Fibroblast of the conjunctiva (primary cell): ENCODE data around the gene LGALS8.
A peak's percentile ranks its signal among the peaks of the same experiment; 100 is the strongest.

Source experiments
- DNase-seq: peaks from one replicate; pipeline ENCODE4 v3.0.0-alpha.2; 2010; ENCODE audit warnings: low read depth

The LGALS8 gene

DNA sequence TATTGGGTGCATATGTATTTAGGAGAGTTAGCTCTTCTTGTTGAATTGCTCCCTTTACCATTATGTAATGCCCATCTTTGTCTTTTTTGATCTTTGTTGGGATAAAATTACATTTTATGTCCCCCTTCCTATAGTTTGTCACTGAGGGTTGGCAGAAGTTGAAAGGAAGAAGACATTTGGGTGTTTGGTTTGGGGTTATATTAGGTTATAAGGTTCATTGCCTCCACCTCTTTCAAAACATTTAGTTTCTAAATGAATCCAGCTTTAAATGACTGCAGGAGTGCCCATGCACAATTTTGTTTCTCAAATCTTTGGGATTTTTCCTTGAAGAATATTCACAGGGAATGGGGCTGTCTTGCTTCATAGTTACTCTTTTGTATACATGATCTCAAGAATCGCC lies 14.6 kb upstream of the LGALS8 start:
- no peak for DNase-seq

- no peak for DNase-seq
Measured at GRCh38 chr1:236509647-236510401, 14.0 kb upstream of the LGALS8 start.

DNA sequence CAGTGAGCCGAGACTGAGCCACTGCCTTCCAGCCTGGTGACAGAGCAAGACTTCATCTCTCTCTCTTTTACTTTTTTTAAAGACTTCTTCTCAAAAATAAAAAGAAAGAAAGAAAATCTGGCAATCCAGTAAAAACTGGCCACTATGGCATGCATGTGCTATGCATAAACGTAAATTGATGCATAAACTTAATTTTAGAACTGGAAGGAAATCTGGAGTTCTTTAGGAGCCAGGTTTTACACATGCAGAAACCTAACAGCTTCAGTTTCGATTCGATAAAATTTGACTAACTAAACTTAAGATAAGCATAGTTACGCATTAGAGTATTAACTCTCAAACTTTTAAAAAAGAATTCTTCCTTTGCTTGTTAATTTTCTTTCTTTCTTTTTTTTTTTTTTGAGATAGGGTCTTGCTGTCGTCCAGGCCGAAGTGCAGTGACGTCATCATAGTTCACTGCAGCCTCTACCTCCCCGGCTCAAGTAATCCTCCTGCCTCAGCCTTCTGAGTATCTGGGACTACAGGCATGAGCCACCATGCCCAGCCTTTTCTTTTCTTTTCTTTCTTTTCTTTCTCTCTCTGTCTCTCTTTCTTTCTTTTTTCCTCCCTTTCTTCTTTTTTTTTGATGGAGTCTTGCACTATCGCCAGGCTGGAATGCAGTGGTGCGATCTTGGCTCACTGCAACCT lies 11.9 kb upstream of the LGALS8 start:
- no peak for DNase-seq

- DNase-seq, result no peak
Measured at GRCh38 chr1:236514703-236515442, 8.9 kb upstream of the LGALS8 start.

- no peak for DNase-seq
Measured at GRCh38 chr1:236515443-236515958, 8.3 kb upstream of the LGALS8 start.

- no peak for DNase-seq
Measured at GRCh38 chr1:236516929-236517704, 6.7 kb upstream of the LGALS8 start.

DNA sequence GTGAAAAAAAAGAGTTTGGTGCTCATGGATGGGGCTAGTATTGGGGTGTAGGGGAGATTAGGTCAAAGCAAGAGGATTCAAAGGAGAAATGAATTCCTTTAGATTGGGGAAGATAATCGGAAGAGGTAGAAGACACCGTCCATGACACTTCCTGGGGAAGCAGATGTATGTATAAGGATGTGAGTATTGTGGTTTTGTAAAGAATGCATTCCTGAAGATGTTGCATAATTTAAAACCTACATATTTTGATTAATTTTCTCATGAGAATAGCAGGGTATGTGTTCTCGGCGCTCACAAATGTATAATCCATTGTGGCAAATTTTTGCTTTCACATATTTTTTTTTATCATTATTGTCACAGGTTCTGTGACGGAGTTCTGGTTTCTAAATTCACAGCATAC lies 5.5 kb upstream of the LGALS8 start:
- no peak for DNase-seq

- DNase-seq, result no peak
Measured at GRCh38 chr1:236520445-236521005, 3.3 kb upstream of the LGALS8 start.

GRCh38 chr1:236522937-236523703 lies 662 bp upstream of the LGALS8 start:
- no peak for DNase-seq

DNA sequence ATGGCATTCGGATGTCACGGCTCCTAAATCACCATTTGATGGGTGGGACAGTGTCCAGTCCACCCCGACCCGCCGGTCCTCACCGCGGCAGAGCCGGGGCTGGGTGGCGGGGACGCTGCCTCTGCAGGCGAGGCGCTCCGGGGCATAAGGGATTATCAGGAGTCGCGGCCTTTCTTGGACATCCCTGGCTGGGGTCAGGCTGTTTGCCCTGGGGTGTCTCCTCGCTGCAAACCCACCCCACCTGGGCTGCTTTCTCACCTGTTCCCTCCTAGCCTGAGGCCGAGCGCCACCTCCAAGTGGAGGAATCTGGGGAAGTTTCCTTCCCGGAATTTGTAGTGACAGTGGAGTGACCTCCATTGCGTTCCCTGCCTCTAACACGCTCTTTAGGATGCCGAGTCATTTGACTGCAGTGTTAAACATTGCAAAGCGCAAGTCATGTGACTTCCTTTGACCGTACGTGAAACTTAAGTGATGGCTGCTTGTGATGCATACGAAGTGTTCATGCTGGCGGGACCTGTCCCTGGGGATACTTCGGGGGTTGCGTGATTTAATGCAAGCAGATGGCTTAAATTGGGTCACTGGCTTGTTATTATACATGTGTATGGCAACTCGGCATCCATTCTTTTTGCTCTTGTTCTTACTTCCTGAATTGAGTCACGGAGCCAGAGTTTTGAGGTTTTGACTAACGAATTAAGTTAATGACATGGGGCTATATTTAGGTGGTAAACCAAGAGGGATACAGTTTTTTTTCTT lies 536 bp downstream of the LGALS8 start:
- DNase-seq, result peak; percentile 84

- DNase-seq, result no peak
Measured at GRCh38 chr1:236524895-236525184, 1.1 kb downstream of the LGALS8 start.

GRCh38 chr1:236526079-236526478 lies 2.3 kb downstream of the LGALS8 start:
- no peak for DNase-seq

- no peak for DNase-seq
Measured at GRCh38 chr1:236530286-236530685, 6.5 kb downstream of the LGALS8 start.

DNA sequence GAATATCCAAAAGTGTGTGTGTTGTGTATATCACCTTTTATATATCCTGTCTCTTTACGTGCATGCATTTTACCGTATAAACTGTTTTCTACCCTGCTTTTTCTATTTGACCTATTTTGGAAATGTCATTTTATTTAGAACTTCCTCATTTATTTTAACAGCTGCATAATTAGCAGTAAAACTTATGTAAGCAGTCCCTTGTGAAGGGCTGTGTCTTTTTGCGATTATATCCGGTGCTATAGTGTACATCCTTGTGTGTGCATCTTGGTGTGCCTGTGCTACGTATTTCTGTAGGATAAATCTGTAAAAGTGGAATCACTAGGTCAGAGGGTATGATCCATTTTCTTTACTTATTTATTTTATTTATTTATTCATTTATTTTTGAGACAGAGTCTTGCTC lies 7.2 kb downstream of the LGALS8 start:
- no peak for DNase-seq

GRCh38 chr1:236532850-236533249 lies 9.1 kb downstream of the LGALS8 start:
- DNase-seq, result no peak

DNA sequence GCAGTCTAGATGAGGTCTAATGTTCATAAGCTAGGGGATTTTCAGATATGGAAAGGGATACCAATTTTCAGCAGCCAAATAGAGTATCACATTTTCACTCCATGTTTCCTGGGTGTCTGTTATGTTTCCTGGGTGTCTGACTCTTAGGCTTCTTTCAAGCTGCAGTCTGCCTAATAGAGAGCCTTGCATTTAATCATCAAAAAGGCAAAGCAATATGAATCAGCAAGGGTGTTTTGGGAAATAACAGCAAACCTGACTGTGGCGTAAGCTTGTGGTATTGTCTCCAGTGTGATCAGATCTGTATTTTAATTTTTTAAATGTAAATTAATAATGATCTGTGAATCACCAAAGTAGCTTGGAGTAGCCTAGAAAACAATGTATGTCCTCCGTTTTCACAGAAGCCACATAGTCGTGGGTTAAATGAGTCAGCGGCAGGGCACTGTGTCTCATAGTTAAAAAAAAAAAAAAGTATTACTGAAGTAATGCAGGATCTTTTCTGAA lies 10.4 kb downstream of the LGALS8 start:
- DNase-seq, result no peak

DNA sequence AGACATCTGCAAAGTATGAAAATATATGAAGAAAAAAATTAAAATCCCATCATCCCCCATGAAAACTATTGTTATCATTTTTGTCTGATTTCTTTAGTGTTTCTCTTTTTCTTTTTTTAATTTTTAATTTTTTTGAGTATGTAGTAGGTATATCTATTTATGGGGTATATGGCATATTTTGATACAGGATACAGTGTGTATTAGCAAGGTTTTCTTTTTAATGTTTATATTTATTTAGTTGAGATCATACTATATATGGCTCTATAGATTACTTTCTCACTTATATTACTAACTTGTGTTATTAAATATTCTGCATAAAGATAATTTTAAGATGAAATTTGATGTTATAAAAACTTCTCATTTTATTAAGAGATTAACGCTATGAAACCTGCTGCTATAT lies 11.4 kb downstream of the LGALS8 start:
- DNase-seq, result no peak

- DNase-seq, result no peak
Measured at GRCh38 chr1:236535662-236536161, 11.9 kb downstream of the LGALS8 start.

DNA sequence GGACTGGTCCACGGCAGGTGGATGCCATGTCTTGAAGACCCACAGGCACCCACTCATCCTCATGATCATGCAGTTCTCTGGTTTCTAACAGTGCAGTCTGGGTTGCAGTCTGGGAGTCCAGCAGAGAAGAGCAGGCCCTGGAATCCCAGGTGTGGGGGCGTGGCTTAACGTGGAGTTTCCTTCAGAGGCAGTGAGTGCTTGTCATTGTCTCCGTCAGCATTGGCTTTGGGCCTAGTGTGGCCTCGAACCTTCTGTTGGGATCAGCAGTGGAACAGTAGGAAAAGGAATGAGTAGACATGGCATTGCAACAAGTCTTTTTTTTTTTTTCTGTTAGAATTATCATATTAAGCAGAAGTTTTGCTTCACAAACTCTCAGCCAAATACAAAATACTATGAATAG lies 12.8 kb downstream of the LGALS8 start:
- DNase-seq, result no peak
